HS-5 (cell line): ENCODE data around the gene MRPL47.

Experiments used
- DNase-seq: peaks from one replicate; pipeline ENCODE4 v3.0.0-alpha.2; 2012; ENCODE audit warnings: low read depth

The MRPL47 gene

GRCh38 chr3:179590669-179591068 lies 13.8 kb downstream of the MRPL47 start:
- DNase-seq, result no peak

GRCh38 chr3:179589143-179589542 lies 15.3 kb downstream of the MRPL47 start:
- DNase-seq, result no peak

GRCh38 chr3:179580992-179581391 lies 23.4 kb downstream of the MRPL47 start:
- DNase-seq, result no peak

- no peak for DNase-seq
Observed at GRCh38 chr3:179565496-179565895, 38.9 kb downstream of the MRPL47 start.

GRCh38 chr3:179563271-179563783 lies 41.1 kb downstream of the MRPL47 start:
- DNase-seq, result peak; percentile 38

GRCh38 chr3:179562591-179563270 lies 41.7 kb downstream of the MRPL47 start, which contains the start of gene ACTL6A:
TSS of gene ACTL6A (plus strand) at chr3:179562926. CDS start at chr3:179563093, 167 bp downstream.
- DNase-seq, result peak; percentile 98

- no peak for DNase-seq
Observed at GRCh38 chr3:179560791-179561190, 43.6 kb downstream of the MRPL47 start.

- DNase-seq, result peak; percentile 28
Observed at GRCh38 chr3:179558742-179559364, 45.6 kb downstream of the MRPL47 start.

- no peak for DNase-seq
Observed at GRCh38 chr3:179551349-179552105, 52.9 kb downstream of the MRPL47 start.

- no peak for DNase-seq
Observed at GRCh38 chr3:179546814-179547241, 57.6 kb downstream of the MRPL47 start.

- peak; percentile 53 for DNase-seq
Observed at GRCh38 chr3:179544981-179545645, 59.3 kb downstream of the MRPL47 start.

- no peak for DNase-seq
Observed at GRCh38 chr3:179542375-179542774, 62.1 kb downstream of the MRPL47 start.

GRCh38 chr3:179541596-179541995 lies 62.8 kb downstream of the MRPL47 start:
- no peak for DNase-seq

GRCh38 chr3:179541094-179541493 lies 63.3 kb downstream of the MRPL47 start:
- no peak for DNase-seq
